Nephron (organoid): ENCODE measurements around the gene MROH7.

Experiments used
- H3K27ac Mint-ChIP-seq, 3 experiments: 2 replicates each; pipeline ENCODE4 v1.8.0; 2020; ENCODE audit warnings: mixed read lengths in 3 of 3, mild to moderate bottlenecking in 2 of 3, moderate library complexity in 1 of 3
- H3K27me3 Mint-ChIP-seq: 2 replicates; pipeline ENCODE4 v1.8.0; 2021; ENCODE audit warnings: low read depth, mild to moderate bottlenecking, moderate library complexity, mixed read lengths
- H3K36me3 Mint-ChIP-seq: 2 replicates; pipeline ENCODE4 v1.8.0; 2020; ENCODE audit warnings: low read depth, mixed read lengths
- H3K4me1 Mint-ChIP-seq: 2 replicates; pipeline ENCODE4 v1.8.0; 2020; ENCODE audit warnings: mixed read lengths
- H3K4me3 Mint-ChIP-seq, 3 experiments: 2 replicates each; pipeline ENCODE4 v1.8.0; 2020; ENCODE audit warnings: mild to moderate bottlenecking in 3 of 3, mixed read lengths in 3 of 3, moderate library complexity in 2 of 3
- H3K9me3 Mint-ChIP-seq: 2 replicates; pipeline ENCODE4 v1.8.0; 2020; ENCODE audit warnings: mixed read lengths
- TF ChIP-seq, protein P1 (sequence below), 3 experiments: fragments of 200-600 bp; sonication (generic); IDR thresholded peaks; one replicate each; pipeline ENCODE4 v1.5.0; 2021; ENCODE audit warnings: antibody characterized with exemption in 3 of 3; ENCODE audit not compliant: unreplicated experiment in 3 of 3

MROH7 gene

GRCh38 chr1:54711536-54711935 lies 70.0 kb downstream of the MROH7 start:
- Mint-ChIP-seq H3K4me1 (peaks cover 12% of the 10 kb centered on the region), H3K27ac (no peak overlapping the region), H3K36me3 (no peaks in the 10 kb centered on the region)

GRCh38 chr1:54714881-54715492 lies 73.4 kb downstream of the MROH7 start:
- Mint-ChIP-seq H3K4me3 (peak overlapping the region; percentile 79 to 87 (median 86)), H3K9me3 (no peaks in the 10 kb centered on the region), H3K36me3 (peaks cover 14% of the 10 kb centered on the region), H3K27me3 (peaks cover 4% of the 10 kb centered on the region), H3K27ac (peak overlapping the region; percentile 8 to 57 (median 32)), H3K4me1 (peaks cover 20% of the 10 kb centered on the region)
- TF ChIP-seq, protein P1, sequence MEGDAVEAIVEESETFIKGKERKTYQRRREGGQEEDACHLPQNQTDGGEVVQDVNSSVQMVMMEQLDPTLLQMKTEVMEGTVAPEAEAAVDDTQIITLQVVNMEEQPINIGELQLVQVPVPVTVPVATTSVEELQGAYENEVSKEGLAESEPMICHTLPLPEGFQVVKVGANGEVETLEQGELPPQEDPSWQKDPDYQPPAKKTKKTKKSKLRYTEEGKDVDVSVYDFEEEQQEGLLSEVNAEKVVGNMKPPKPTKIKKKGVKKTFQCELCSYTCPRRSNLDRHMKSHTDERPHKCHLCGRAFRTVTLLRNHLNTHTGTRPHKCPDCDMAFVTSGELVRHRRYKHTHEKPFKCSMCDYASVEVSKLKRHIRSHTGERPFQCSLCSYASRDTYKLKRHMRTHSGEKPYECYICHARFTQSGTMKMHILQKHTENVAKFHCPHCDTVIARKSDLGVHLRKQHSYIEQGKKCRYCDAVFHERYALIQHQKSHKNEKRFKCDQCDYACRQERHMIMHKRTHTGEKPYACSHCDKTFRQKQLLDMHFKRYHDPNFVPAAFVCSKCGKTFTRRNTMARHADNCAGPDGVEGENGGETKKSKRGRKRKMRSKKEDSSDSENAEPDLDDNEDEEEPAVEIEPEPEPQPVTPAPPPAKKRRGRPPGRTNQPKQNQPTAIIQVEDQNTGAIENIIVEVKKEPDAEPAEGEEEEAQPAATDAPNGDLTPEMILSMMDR (IDR thresholded peaks at IDR 0.05; ENCODE audit: unreplicated experiment in 3 of 3), result no peak

More at GRCh38 chr1:54711536-54711935, 70.0 kb downstream of the MROH7 start:
- no peak overlapping the region for H3K4me3 Mint-ChIP-seq
- TF ChIP-seq, protein P1 (IDR thresholded peaks at IDR 0.05; ENCODE audit: unreplicated experiment in 3 of 3), result no peak
- peaks cover 23% of the 10 kb centered on the region for H3K27me3 Mint-ChIP-seq
- H3K9me3 Mint-ChIP-seq, result no peaks in the 10 kb centered on the region

DNA sequence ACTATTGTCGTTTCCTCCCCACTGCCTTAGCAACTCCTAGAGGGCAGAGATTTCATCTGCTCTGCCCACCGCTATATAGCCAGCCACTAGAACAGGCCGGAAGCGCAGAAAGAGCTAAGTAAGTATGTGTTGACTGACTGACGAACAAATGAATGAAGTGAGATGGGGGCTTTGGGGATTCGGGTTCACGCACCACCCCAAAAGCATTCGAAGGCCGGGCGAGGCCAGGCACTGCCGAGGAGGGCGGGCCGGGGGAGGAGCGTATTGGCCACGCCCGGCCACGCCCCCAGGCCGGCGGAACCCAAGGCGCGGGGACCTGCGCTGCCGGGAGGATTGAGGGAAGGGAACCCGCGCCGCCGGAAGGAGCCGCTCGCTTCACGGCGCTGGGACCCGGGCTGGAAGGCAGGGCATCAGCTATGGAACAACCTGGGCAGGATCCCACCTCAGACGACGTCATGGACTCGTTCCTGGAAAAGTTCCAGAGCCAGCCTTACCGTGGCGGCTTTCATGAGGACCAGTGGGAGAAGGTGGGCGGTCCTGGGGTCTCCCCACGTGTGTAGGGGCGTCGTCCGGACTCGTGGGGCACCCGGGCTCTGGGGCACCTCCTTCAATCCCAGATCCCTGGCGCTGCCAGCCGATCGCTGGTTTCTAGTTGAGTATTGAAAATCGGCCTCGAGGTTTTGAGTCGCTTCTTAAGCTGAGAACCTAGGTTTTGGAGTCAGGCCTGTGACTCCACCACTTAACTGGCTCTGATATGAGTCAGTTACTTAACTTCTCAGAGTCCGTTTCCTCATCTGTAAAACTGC lies 74.1 kb downstream of the MROH7 start, which contains the start of gene TTC4:
TSS of gene TTC4 (plus strand) at position 369 of the 806 bp plus-strand sequence. CDS start at position 417, 48 bp downstream.
- peaks cover 17% of the 10 kb centered on the region for H3K36me3 Mint-ChIP-seq
- peak within 1 kb of the TSS; percentile 79 to 87 (median 86) for H3K4me3 Mint-ChIP-seq
- H3K4me1 Mint-ChIP-seq, result peaks cover 20% of the 10 kb centered on the region
- peaks cover 4% of the 10 kb centered on the region for H3K27me3 Mint-ChIP-seq
- TF ChIP-seq, protein P1 (IDR thresholded peaks at IDR 0.05; ENCODE audit: unreplicated experiment in 3 of 3), result no peak
- no peaks in the 10 kb centered on the region for H3K9me3 Mint-ChIP-seq
- H3K27ac Mint-ChIP-seq, result peak within 1 kb of the TSS; percentile 32 to 71 (median 57)

DNA sequence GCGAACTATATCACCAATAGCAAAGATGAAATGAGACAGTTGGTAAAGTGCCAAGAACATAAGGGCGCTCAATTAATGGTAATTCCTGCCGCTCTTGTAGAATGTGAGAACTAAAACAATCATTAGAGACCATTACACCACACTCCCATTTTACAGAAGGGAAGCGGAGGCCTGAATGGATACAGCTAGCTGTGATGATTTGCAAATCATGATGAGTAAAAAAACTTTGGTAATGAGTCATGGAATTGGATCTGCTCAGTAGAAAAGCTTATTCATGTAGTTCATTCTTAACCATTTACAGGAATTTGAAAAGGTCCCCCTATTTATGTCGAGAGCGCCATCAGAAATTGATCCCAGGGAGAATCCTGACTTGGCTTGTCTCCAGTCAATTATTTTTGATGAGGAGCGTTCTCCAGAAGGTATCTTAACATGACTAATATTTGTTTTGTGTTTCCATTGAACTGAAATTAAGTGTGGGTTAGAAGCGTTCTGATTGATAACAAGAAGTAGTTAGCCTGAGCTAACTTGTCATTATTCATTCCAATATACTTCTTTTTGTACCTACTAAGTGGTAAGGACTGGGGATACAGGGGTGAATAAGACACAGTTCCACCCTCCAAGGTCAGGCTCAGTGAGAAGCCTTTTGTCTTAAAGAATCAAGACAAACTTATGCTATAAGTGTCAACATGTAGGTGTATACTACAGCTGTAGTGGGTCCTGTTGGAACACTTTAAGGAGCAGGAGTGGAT lies 74.9 kb downstream of the MROH7 start:
- H3K36me3 Mint-ChIP-seq, result peaks cover 22% of the 10 kb centered on the region
- H3K9me3 Mint-ChIP-seq, result no peaks in the 10 kb centered on the region
- TF ChIP-seq, protein P1 (IDR thresholded peaks at IDR 0.05; ENCODE audit: unreplicated experiment in 3 of 3), result no peak
- peaks cover 4% of the 10 kb centered on the region for H3K27me3 Mint-ChIP-seq
- peaks cover 20% of the 10 kb centered on the region for H3K4me1 Mint-ChIP-seq
- H3K4me3 Mint-ChIP-seq, result peak overlapping the region; percentile 79 to 87 (median 86)
- H3K27ac Mint-ChIP-seq, result peak overlapping the region; percentile 32 to 71 (median 57)

- H3K9me3 Mint-ChIP-seq, result peaks cover 22% of the 10 kb centered on the region
- TF ChIP-seq, protein P1 (IDR thresholded peaks at IDR 0.05; ENCODE audit: unreplicated experiment in 3 of 3), result no peak
Observed at GRCh38 chr1:54721719-54722118, 80.1 kb downstream of the MROH7 start.

More at GRCh38 chr1:54721719-54722118, 80.1 kb downstream of the MROH7 start:
- H3K4me3 Mint-ChIP-seq, result no peak overlapping the region
- H3K36me3 Mint-ChIP-seq, result peaks cover 74% of the 10 kb centered on the region
- no peaks in the 10 kb centered on the region for H3K27me3 Mint-ChIP-seq
- H3K4me1 Mint-ChIP-seq, result peaks cover 6% of the 10 kb centered on the region
- no peak overlapping the region for H3K27ac Mint-ChIP-seq
